B cell (primary cell): Measurements from ENCODE around the gene ZCCHC7.

ENCODE experiments used
- EZH2 ChIP-seq: IDR thresholded peaks from 2 replicates; pipeline ENCODE4 v1.6.1; 2012; ENCODE audit warnings: borderline replicate concordance, low read depth, mild to moderate bottlenecking, moderate library complexity, low read length; ENCODE audit not compliant: insufficient read depth, poor library complexity, severe bottlenecking
- TF ChIP-seq, protein P1 (sequence below): fragments of 200-600 bp; IDR thresholded peaks from one replicate; pipeline ENCODE4 v1.8.0; 2022; ENCODE audit warnings: antibody characterized with exemption, mild to moderate bottlenecking

DNA sequence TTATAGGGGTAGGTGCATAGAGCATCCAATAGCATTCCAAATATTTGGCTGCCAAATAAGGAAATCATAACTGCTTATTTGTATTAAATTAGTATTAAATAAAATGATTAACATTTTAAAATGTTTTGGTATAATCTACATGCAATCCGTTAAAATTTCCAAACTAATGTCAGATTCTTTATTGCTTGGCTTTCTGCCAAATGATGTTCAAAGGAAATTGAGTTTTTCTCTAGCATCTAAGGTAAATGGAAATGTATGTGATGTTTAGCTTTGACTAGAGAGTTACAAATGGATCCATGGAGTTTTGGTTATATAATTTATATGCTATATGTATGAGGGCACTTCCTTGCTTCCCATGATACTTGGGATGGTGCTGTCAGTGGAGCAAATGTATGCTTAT is 121.7 kb downstream of the ZCCHC7 start:
- TF ChIP-seq, protein P1, sequence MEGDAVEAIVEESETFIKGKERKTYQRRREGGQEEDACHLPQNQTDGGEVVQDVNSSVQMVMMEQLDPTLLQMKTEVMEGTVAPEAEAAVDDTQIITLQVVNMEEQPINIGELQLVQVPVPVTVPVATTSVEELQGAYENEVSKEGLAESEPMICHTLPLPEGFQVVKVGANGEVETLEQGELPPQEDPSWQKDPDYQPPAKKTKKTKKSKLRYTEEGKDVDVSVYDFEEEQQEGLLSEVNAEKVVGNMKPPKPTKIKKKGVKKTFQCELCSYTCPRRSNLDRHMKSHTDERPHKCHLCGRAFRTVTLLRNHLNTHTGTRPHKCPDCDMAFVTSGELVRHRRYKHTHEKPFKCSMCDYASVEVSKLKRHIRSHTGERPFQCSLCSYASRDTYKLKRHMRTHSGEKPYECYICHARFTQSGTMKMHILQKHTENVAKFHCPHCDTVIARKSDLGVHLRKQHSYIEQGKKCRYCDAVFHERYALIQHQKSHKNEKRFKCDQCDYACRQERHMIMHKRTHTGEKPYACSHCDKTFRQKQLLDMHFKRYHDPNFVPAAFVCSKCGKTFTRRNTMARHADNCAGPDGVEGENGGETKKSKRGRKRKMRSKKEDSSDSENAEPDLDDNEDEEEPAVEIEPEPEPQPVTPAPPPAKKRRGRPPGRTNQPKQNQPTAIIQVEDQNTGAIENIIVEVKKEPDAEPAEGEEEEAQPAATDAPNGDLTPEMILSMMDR, result no peak
- no peak for TF ChIP-seq EZH2
